SK-N-SH treated with all-trans-retinoic acid at 6 μM for 48 hours (cell line): ENCODE measurements around the gene RGS6.

Experiments
- CSRNP3 ChIP-seq: fragments of 250-450 bp; sonication (Bioruptor Pico); IDR thresholded peaks from 2 replicates; pipeline ENCODE4 v1.5.1; 2021; ENCODE audit warnings: mild to moderate bottlenecking, moderate library complexity
- PATZ1 ChIP-seq: fragments of 250-450 bp; sonication (Bioruptor Pico); IDR thresholded peaks from 2 replicates; pipeline ENCODE4 v1.8.0; 2020; ENCODE audit warnings: mild to moderate bottlenecking, moderate library complexity, borderline replicate concordance
- RARB ChIP-seq: fragments of 250-450 bp; sonication (Bioruptor Pico); IDR thresholded peaks from 2 replicates; pipeline ENCODE4 v1.8.0; 2021; ENCODE audit warnings: mild to moderate bottlenecking, moderate library complexity
- TOX ChIP-seq: fragments of 250-450 bp; sonication (Bioruptor Pico); IDR thresholded peaks from 2 replicates; pipeline ENCODE4 v1.8.0; 2021; ENCODE audit warnings: mild to moderate bottlenecking, moderate library complexity, borderline replicate concordance
- ZFP3 ChIP-seq: fragments of 250-450 bp; sonication (Bioruptor Pico); IDR thresholded peaks from 2 replicates; pipeline ENCODE4 v1.5.0; 2020; ENCODE audit warnings: mild to moderate bottlenecking, moderate library complexity

- TF ChIP-seq ZFP3 (no peak), TOX (CRISPR knock-in tag) (no peak), PATZ1 (CRISPR knock-in tag) (no peak), CSRNP3 (CRISPR knock-in tag) (no peak), RARB (CRISPR knock-in tag) (no peak)
Observed at GRCh38 chr14:72264716-72265115, 332.5 kb downstream of the RGS6 start.
